ENCODE data around the gene TMEM132C.

TMEM132C gene

DNA sequence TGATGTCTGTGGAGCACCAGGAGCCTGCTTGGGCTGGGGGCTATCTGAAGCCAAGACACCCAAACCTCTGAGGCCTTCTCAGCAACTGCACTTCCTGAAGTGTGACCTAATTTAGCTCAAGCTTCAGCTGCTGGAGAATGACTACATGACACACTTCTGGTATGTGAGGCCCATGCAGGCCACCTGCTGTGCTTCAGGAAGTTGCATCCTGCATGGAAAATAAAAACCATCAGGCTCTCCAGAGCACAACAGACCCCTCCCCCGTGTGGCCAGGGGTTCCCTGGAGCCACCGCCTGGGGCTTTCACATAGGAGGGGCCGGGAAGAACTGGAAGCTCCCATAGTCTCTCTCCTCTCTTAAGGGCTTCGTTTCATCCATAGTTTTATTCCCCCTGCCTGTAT is 339.1 kb downstream of the TMEM132C start:
- Histone ChIP-seq H3K27me3 (ENCODE audit: control insufficient read depth, low read length) (no peaks in the 10 kb centered on the region), H3K27ac (ENCODE audit: low read depth, low read length) (no peak overlapping the region), H4K20me1 (ENCODE audit: control insufficient read depth, insufficient read depth, low read depth, low read length) (no peaks in the 10 kb centered on the region), H3K9me2 (replicated peaks; ENCODE audit: control insufficient read depth, low read length) (no peaks in the 10 kb centered on the region), H3K9me3 (ENCODE audit: control insufficient read depth, insufficient read depth, low read length) (no peaks in the 10 kb centered on the region), H3K4me1 (ENCODE audit: control insufficient read depth, low read length) (no peaks in the 10 kb centered on the region), H3K36me3 (ENCODE audit: control insufficient read depth, low read length) (no peaks in the 10 kb centered on the region), H3F3A (ENCODE audit: control insufficient read depth, insufficient read depth) (no peaks in the 10 kb centered on the region), H3K4me2 (ENCODE audit: low read length) (no peak overlapping the region), H3K4me3 (ENCODE audit: low read length) (no peak overlapping the region), H3K79me2 (ENCODE audit: control insufficient read depth, low read length) (no peaks in the 10 kb centered on the region)
- no peak for TF ChIP-seq EZH2phosphoT487 (IDR thresholded peaks at IDR 0.05; ENCODE audit: borderline replicate concordance, low read length)
- TF ChIP-seq, protein P1, sequence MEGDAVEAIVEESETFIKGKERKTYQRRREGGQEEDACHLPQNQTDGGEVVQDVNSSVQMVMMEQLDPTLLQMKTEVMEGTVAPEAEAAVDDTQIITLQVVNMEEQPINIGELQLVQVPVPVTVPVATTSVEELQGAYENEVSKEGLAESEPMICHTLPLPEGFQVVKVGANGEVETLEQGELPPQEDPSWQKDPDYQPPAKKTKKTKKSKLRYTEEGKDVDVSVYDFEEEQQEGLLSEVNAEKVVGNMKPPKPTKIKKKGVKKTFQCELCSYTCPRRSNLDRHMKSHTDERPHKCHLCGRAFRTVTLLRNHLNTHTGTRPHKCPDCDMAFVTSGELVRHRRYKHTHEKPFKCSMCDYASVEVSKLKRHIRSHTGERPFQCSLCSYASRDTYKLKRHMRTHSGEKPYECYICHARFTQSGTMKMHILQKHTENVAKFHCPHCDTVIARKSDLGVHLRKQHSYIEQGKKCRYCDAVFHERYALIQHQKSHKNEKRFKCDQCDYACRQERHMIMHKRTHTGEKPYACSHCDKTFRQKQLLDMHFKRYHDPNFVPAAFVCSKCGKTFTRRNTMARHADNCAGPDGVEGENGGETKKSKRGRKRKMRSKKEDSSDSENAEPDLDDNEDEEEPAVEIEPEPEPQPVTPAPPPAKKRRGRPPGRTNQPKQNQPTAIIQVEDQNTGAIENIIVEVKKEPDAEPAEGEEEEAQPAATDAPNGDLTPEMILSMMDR (IDR thresholded peaks at IDR 0.05; ENCODE audit: low read depth, low read length, poor library complexity, severe bottlenecking), result no peak

DNA sequence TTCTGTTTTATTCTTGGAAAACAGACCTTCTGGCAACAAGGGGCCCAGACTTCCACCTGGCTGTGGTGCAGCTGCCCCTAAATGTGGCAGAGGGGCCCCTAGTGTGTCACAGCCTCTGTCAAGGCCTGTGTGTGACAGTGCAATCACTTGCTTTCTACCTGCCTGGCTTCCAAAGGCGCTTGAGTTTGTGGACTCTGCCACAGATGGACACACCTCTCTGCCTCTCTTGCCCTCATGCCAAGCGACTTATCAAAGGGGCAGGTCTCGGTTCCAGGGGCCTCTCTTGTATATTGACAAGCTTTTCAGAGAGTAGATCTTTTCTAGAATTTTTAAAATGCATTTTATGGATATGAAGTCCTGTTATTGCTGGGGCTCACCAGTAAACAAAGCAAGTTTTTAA is 339.6 kb downstream of the TMEM132C start:
- Histone ChIP-seq H4K20me1 (ENCODE audit: control insufficient read depth, insufficient read depth, low read depth, low read length) (no peaks in the 10 kb centered on the region), H3K4me1 (ENCODE audit: control insufficient read depth, low read length) (no peaks in the 10 kb centered on the region), H3F3A (ENCODE audit: control insufficient read depth, insufficient read depth) (no peaks in the 10 kb centered on the region), H3K4me3 (ENCODE audit: low read length) (no peak overlapping the region), H3K4me2 (ENCODE audit: low read length) (no peak overlapping the region), H3K9me2 (replicated peaks; ENCODE audit: control insufficient read depth, low read length) (no peaks in the 10 kb centered on the region), H3K79me2 (ENCODE audit: control insufficient read depth, low read length) (no peaks in the 10 kb centered on the region), H3K27ac (ENCODE audit: low read depth, low read length) (no peak overlapping the region), H3K27me3 (ENCODE audit: control insufficient read depth, low read length) (peaks cover 2% of the 10 kb centered on the region; the same call in 1 of the 2 replicates), H3K9me3 (ENCODE audit: control insufficient read depth, insufficient read depth, low read length) (no peaks in the 10 kb centered on the region), H3K36me3 (ENCODE audit: control insufficient read depth, low read length) (no peaks in the 10 kb centered on the region)
- TF ChIP-seq EZH2phosphoT487 (IDR thresholded peaks at IDR 0.05; ENCODE audit: borderline replicate concordance, low read length), result no peak
- TF ChIP-seq, protein P1 (IDR thresholded peaks at IDR 0.05; ENCODE audit: low read depth, low read length, poor library complexity, severe bottlenecking), result no peak

DNA sequence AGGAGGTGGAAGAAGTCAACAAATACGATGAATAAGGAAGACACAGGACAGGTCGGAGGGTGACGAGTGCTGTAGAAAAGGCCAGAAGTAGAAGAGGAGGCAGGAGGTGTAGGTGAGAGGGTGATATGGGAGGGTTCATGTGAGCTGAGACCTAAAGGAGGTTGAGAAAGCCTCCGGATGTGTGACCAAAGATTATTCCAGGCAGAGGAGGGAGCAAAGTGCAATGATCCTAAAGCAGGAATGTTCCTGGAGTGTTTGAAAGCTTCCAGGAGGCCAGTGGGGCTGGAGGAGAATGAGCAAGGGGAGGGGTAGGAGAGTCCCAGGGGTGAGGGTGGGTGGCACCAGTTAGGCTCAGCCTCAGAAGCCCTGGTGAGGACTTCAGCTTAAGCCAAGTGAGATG is 340.0 kb downstream of the TMEM132C start:
- Histone ChIP-seq H3K79me2 (ENCODE audit: control insufficient read depth, low read length) (no peaks in the 10 kb centered on the region), H3F3A (ENCODE audit: control insufficient read depth, insufficient read depth) (no peaks in the 10 kb centered on the region), H3K4me3 (ENCODE audit: low read length) (no peak overlapping the region), H3K36me3 (ENCODE audit: control insufficient read depth, low read length) (no peaks in the 10 kb centered on the region), H3K9me3 (ENCODE audit: control insufficient read depth, insufficient read depth, low read length) (no peaks in the 10 kb centered on the region), H3K27ac (ENCODE audit: low read depth, low read length) (no peak overlapping the region), H4K20me1 (ENCODE audit: control insufficient read depth, insufficient read depth, low read depth, low read length) (no peaks in the 10 kb centered on the region), H3K9me2 (replicated peaks; ENCODE audit: control insufficient read depth, low read length) (no peaks in the 10 kb centered on the region), H3K4me2 (ENCODE audit: low read length) (no peak overlapping the region), H3K4me1 (ENCODE audit: control insufficient read depth, low read length) (no peaks in the 10 kb centered on the region), H3K27me3 (ENCODE audit: control insufficient read depth, low read length) (peaks cover 2% of the 10 kb centered on the region; the same call in 1 of the 2 replicates)
- no peak for TF ChIP-seq EZH2phosphoT487 (IDR thresholded peaks at IDR 0.05; ENCODE audit: borderline replicate concordance, low read length)
- TF ChIP-seq, protein P1 (IDR thresholded peaks at IDR 0.05; ENCODE audit: low read depth, low read length, poor library complexity, severe bottlenecking), result no peak

All from DOHH2 (cell line).